UCSD-AML1 (cell line): ENCODE results near the gene DLG5.

Experiments
- DNase-seq: peaks from one replicate; lab custom pipeline; 2025; ENCODE audit not compliant: unreplicated experiment; lab: John Stamatoyannopoulos, UW

DLG5 gene

GRCh38 chr10:77846718-77847311, 79.7 kb downstream of the DLG5 start:
- peak; percentile 67 for DNase-seq

- no peak for DNase-seq
Observed at GRCh38 chr10:77845451-77845850, 81.1 kb downstream of the DLG5 start.

- peak; percentile 32 for DNase-seq
Observed at GRCh38 chr10:77844713-77845445, 81.7 kb downstream of the DLG5 start.

GRCh38 chr10:77844177-77844576, 82.4 kb downstream of the DLG5 start:
- DNase-seq: no peak

- no peak for DNase-seq
Observed at GRCh38 chr10:77843264-77843663, 83.3 kb downstream of the DLG5 start.

- DNase-seq: no peak
Observed at GRCh38 chr10:77842652-77843212, 83.8 kb downstream of the DLG5 start.

GRCh38 chr10:77841711-77842375, 84.7 kb downstream of the DLG5 start:
- DNase-seq: no peak

GRCh38 chr10:77840636-77841035, 85.9 kb downstream of the DLG5 start:
- DNase-seq: no peak

GRCh38 chr10:77837925-77838595, 88.5 kb downstream of the DLG5 start:
- DNase-seq: no peak

GRCh38 chr10:77837248-77837924, 89.2 kb downstream of the DLG5 start:
- DNase-seq: peak; percentile 48

- peak; percentile 71 for DNase-seq
Observed at GRCh38 chr10:77836299-77836820, 90.2 kb downstream of the DLG5 start.

- no peak for DNase-seq
Observed at GRCh38 chr10:77835669-77836086, 90.9 kb downstream of the DLG5 start.

- no peak for DNase-seq
Observed at GRCh38 chr10:77834943-77835668, 91.4 kb downstream of the DLG5 start.

GRCh38 chr10:77834540-77834939, 92.0 kb downstream of the DLG5 start:
- no peak for DNase-seq

GRCh38 chr10:77833792-77834191, 92.8 kb downstream of the DLG5 start:
- DNase-seq: no peak

GRCh38 chr10:77833225-77833624, 93.3 kb downstream of the DLG5 start:
- no peak for DNase-seq

GRCh38 chr10:77832238-77832637, 94.3 kb downstream of the DLG5 start:
- DNase-seq: no peak

GRCh38 chr10:77829356-77829755, 97.2 kb downstream of the DLG5 start:
- no peak for DNase-seq

GRCh38 chr10:77828377-77828776, 98.2 kb downstream of the DLG5 start:
- DNase-seq: no peak

GRCh38 chr10:77827366-77827765, 99.2 kb downstream of the DLG5 start:
- no peak for DNase-seq
